ENCODE results near the gene KANTR.

KANTR gene, protein sequence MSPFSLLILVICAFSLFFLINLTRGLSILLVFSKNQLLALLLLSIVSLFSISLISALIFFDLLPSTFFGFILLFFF

DNA sequence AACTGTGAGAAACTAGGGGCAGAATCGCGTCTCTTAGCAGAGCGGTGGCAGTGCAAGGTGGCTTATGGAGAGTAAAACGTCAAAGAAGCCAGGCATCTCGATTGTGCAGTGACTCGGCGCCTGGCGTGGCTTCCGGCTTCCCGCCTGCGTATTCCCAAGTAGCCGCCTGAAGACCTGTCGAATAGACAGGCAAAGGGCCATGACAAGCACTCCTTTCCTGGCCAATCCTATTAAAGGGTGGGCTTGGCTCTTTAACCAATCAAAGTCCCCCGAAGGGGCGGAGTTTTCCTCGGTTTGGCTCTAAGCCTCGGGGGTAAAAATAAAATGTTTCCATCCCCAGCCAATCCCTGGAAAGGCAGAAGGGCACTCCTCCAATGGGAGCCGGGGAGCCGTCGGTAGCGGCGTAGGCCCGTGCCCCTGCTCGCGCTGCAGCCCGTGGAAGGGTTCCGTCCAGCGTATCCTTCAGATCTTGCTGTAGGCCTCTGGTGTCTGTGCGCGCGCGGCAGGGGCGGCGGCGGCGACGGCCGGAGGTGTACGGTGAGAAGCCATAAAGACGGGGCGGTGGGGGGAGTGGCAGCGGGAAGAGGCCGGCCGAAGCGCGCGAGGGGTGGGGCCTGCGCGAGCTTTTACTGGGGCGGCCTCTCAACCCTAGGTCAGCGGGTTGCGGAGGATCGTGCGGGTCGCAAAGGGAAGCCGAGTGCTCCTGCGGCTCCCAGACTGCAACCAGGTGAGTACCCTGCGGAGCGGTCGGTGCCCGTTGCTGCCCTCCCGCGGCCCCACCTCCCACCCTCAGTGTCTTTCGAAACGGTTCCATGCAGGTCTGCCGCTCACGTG, at the start of gene KANTR:
Gene KANTR, plus strand, starts transcription at position 395 of the 834 bp plus-strand sequence. CDS start 30,131 bp downstream, outside the sequence.
- peak; percentile 94 for DNase-seq (ENCODE audit: low spot score)

DNA sequence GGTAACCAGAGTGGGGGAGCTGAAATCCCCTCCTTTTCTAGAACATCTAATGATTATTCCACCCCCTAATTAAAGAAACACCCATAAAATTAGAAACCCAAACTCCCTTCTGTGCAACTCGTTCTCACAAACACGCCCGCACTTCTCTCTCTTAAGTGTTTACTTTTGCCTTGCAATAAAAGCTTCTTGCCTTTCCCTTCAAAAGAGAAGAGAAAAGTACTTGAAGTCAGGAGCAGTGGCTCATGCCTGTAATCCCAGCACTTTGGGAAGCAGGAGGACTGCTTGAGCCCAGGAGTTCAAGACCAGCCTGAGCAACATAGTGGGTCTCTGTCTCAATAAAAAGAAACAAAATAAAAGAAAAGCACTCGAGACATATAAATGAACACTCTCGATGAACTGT, 48.9 kb upstream of the KANTR start:
- DNase-seq (ENCODE audit: low spot score) = no peak

GRCh38 chrX:53047228-53047627, 46.7 kb upstream of the KANTR start:
- no peak for DNase-seq (ENCODE audit: low spot score)

DNA sequence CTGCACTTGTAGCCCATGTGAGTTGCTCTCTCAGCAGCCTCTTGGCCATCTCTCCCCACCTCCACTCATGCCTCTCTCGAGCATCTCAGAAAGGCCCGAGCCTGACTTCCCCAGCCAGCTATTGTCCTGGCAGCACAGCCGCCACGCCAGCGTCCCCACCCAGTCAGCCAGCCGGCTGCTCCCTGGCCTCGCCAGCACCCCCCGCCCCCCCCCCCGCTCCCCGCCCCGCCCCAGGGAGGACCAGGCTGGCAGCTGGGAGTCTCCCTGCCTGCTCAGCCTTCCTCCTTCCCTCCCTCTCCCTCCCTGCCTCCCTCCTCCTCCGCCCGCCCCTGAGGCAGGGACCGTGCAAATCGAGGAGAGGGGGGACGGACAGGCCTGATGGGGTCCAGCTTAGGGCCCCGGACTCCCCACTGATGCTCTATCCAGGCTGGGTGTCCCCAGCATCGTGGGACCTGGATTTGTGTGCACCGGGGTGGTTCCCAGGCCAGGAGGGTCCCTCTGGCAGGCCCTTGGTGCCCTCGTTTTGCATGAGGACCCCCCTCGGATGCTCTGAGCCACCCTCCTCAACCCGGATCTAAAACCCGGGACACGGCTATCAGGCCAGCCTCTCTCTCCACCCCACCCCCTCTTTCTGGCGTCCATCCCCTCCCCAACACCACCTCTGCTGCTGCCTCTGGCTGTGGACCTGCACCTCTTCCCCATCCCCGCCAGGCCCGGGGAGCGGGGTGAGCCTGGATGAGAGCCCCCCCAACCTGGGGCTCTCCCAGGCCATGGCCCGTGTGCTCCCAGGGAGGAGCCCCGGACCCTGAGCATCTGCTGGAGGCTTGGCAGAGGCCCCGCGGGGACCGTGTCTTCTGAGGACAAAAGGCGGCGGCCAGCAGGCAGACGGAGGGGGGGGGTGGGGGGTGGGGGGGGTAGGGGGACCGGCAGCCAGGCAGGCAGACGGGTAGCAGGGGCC, 45.5 kb upstream of the KANTR start, which contains the start of gene GPR173:
Gene GPR173, plus strand, starts transcription at position 621 of the 958 bp plus-strand sequence. CDS start 27,833 bp downstream, outside the sequence.
- DNase-seq (ENCODE audit: low spot score) = no peak

DNA sequence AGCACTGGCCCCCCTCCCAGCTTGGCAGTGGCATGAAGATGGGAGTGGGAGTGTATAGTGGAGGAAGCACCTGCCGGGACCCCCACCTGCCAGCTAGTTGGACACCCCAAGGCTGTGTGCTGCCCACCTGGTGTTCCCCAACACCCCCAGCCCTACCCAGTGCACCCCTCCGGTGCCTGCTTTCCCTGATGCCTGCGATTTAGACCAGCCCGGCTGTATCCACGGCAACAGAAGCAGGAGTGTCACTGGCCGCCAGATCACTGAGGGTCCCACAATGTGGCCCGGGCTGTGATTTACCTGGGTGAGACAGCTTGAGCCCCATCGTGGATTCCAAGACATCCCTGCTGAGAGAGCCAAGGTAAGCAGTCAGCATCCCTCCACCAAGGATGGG, 44.8 kb upstream of the KANTR start:
- no peak for DNase-seq (ENCODE audit: low spot score)

- DNase-seq (ENCODE audit: low spot score) = no peak
Measured at GRCh38 chrX:53050841-53051240, 43.1 kb upstream of the KANTR start.

- no peak for DNase-seq (ENCODE audit: low spot score)
Measured at GRCh38 chrX:53055244-53055849, 38.6 kb upstream of the KANTR start.

DNA sequence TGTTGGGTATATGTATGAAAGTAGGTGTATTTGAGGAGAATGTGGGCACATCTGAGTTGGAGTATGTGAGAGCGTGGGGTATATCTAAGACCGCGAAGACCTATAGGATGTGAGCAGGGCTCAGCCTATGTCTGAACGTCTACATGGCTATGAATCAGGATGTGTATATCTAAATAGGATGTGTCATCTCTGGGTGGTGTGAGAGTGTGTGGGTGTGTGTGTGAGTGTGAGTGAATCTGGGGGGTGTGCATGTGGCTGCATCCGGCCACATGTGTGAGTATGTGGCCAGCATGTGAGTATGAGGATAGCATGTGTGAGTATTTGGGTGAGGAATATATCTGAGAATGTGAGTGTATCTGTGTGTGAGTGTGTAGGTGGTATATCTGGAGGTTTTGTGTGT, 37.6 kb upstream of the KANTR start:
- DNase-seq (ENCODE audit: low spot score) = no peak

GRCh38 chrX:53065104-53065503, 28.8 kb upstream of the KANTR start:
- no peak for DNase-seq (ENCODE audit: low spot score)

DNA sequence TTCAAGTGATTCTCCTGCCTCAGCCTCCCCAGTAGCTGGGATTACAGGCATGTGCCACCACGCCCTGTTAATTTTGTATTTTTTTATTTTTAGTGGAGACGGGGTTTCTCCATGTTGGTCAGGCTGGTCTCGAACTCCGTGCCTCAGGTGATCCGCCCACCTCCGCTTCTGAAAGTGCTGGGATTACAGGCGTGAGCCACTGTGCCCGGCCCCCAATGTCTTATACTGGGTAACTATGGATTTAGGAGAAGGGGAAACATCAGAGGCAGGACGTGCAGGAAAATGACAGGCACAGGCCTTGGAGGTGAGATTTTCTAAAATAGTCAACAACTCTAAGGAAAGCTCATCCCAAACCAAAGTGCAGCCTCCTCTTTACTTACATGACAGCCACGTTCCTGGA, 22.9 kb upstream of the KANTR start:
- no peak for DNase-seq (ENCODE audit: low spot score)

- DNase-seq (ENCODE audit: low spot score) = peak; percentile 90
Measured at GRCh38 chrX:53071604-53072417, 22.1 kb upstream of the KANTR start.

- peak; percentile 30 for DNase-seq (ENCODE audit: low spot score)
Measured at GRCh38 chrX:53072418-53073114, 21.4 kb upstream of the KANTR start.

DNA sequence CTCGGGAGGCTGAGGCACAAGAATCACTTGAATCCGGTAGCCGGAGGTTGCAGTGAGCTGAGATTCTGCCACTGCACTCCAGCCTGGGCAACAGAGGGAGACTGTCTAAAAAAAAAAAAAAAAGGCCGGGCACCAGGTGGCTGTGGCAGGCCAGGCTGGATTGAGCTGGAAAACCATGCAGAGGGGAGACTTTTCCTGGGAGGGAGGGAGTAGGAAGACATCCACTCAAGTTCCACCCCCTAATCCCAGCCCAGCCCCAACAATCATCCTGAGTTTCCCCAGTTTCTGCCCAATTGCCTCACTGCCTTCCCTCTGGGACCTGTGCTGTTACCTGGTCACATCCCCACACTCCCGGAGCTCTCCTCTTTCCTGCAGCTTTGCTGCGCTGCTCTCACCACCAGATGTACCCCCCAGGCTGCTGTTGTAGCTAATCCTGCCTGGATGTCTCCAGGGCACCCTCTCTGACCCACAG, 20.8 kb upstream of the KANTR start:
- DNase-seq (ENCODE audit: low spot score) = no peak

DNA sequence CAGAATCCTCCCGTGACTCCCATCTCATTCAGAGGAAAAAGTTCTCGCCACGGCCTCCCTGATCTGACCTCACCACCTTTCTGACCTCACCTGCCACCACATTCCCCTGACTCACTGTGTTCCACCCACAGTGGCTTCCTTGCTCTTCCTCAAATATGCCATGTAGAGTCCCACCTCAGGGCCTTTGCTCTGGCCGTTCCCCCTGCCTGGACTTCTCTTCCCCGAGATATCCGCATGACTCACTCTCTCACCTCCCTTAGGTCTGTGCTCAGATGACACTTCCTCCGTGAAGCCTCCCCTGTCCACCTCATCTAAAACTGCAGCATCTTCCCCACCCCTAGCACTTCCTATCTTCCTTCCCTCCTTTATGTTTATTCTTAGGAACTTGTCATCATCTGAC, 18.9 kb upstream of the KANTR start:
- DNase-seq (ENCODE audit: low spot score) = no peak

DNA sequence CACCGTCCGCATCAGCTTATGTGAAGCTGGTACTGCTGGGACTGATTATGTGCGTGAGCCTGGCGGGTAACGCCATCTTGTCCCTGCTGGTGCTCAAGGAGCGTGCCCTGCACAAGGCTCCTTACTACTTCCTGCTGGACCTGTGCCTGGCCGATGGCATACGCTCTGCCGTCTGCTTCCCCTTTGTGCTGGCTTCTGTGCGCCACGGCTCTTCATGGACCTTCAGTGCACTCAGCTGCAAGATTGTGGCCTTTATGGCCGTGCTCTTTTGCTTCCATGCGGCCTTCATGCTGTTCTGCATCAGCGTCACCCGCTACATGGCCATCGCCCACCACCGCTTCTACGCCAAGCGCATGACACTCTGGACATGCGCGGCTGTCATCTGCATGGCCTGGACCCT, 17.3 kb upstream of the KANTR start:
- no peak for DNase-seq (ENCODE audit: low spot score)

DNA sequence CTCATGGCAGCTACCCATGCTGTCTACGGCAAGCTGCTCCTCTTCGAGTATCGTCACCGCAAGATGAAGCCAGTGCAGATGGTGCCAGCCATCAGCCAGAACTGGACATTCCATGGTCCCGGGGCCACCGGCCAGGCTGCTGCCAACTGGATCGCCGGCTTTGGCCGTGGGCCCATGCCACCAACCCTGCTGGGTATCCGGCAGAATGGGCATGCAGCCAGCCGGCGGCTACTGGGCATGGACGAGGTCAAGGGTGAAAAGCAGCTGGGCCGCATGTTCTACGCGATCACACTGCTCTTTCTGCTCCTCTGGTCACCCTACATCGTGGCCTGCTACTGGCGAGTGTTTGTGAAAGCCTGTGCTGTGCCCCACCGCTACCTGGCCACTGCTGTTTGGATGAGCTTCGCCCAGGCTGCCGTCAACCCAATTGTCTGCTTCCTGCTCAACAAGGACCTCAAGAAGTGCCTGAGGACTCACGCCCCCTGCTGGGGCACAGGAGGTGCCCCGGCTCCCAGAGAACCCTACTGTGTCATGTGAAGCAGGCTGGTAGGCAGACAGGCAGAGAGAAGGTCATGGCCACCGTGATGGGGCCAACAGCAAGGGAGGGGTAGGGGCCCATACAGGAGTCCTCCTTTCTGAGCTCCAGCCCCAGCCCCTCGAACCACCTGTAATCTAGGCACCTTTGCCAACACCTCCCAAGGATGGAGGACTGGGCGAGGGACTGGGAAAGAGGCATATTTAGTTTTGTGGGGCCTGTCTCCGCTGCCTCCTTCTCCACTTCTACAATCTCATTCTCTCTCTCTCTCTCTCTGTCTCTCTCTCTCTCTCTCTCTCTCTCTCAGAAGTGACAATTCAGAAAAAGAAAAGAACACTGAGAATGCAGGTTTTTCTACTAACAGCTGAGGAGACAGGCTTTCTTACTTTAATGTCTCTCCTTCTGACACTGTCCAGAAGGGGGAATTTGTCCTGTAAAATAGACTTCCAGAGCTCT, 16.4 kb upstream of the KANTR start:
- peak; percentile 17 for DNase-seq (ENCODE audit: low spot score)

DNA sequence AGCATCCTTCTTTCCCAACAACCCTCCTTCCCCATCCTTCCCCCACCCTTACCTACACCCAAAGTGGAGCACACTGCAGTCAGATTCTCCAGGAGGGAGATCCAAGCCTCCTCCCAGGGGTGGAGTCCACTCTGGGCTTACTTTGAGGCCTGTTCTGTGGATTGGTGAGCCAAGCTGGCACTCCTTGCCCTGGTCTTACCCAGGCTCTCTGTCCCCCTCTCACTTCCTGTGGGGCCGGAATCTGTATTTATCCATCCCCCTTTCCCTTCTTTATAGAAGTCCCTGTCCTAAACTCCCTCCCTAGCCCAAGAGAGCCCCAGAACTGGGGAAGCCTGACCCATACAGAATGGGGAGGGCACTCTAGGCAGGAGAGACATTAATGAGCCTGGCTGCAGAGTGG, 15.0 kb upstream of the KANTR start:
- DNase-seq (ENCODE audit: low spot score) = no peak

DNA sequence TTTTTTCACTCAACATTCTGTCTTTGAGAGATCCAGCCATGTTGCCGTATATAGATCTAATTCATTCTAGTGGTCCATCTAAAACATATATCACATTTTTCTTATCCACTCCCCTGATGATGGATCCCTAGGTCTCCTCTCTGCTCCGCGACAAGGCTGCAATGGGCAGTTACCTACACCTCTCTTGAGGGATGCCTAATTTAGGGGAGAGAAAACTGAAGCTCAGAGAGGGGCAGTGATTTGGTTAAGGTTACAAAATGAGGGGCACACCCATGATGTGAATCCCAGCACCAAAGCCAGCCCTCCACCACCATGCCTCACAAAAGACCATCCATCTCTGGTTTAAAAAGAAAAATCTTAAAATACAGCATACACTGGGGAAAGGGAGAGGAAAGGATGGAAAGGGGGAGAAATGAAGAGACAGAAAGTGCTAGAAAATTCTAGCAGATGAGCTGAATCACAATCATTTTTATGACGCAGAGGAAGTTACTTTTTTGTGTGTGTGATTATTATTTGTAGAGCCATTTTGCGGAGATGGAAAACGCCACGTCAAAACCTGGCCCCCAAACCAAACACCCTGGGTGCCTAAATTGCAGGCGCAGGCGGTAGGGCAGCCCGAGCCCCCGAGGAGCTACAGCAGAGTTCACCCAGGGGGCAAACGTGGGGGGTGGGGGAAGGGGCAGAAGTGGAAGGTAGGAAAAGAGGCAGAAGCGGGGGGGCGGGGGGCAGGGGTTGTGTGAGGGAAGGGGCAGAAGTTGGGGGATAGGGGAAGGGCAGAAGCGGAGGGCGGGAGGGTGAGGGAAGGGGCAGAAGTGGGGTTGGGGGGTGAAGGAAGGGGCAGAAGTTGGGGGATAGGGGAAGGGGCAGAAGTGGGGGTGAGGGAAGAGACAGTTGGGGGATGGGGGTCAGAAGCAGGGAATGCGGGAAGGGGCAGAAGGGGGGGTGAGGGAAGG, 13.0 kb upstream of the KANTR start:
- no peak for DNase-seq (ENCODE audit: low spot score)

Measured in NAMALWA (cell line).